Activated CD4-positive, CD25-positive, alpha-beta regulatory T cell treated with anti-CD3 and anti-CD28 coated beads, Interleukin-2, amount 50 U/mL, for 24 hours (primary cell): Measurements from ENCODE around the gene ENTPD8.

Experiments
- ATAC-seq, 2 donors: fragments of 150-1000 bp; cut with Tn5 transposase; one replicate each; pipeline ENCODE4 v1.10.0; 2021; ENCODE audit warnings: mild to moderate bottlenecking in 1 of 2, moderate library complexity in 1 of 2

Gene ENTPD8

DNA sequence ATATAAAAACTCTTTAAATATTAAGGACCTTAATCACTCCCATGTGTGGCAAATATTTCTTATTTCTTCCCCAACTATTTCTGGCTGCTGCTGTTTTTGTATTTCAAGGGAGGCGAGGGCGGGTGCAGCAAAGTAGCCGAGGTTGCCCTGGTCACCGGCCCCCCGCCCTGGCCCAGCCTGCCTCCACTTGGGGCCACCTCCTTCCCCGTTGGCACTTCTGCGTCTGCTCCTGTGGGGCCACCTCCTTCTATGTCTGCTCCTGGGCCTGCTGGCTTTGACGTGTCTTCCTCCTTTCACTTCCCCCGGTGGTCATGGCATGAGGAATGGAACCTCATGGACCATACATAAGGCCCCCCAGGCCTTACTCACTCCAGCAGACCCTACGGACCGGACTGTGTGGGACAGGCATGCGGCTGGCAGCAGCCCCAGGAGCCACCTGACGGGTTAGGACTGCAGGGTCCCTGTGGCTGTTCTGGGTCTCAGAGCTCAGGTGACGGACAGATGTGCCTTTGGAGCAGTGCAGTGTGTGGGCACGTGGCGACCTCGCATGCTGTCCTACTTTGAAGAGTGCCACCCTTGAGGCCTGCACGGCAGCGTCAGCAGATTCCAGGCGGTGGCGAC, 5.8 kb upstream of the ENTPD8 start:
- no peak for ATAC-seq

- no peak for ATAC-seq
Measured at GRCh38 chr9:137445930-137446431, 4.8 kb upstream of the ENTPD8 start.

- ATAC-seq, result peak; percentile 87 to 90
Measured at GRCh38 chr9:137445275-137445807, 4.2 kb upstream of the ENTPD8 start.

DNA sequence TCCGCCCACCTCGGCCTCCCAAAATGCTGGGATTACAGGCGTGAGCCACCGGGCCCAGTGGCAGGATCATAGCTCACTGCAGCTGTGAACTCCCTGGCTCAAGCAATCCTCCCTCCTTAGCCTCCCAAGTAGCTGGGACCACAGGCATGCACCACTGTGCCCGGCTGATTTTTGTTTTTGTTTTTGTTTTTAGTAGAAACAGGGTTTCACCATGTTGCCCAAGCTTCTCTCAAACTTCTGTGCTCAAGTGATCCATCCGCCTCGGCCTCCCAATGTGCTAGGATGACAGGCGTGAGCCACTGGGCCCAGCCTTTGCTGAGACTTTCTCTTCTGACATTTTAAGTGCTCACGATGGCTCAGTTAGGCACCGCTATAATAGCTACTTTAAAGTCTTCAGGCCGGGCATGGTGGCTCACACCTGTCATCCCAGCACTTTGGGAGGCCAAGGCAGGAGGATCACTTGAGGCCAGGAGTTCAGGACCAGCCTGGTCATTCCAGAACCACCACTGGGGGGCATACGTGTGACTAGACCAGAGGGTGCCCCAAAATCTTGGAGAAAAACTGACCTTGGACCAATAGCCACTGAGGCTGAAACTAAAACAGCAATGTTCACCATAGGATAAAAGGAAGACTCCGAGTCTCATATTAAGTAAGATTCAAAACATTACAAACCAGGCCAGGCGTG, 3.1 kb upstream of the ENTPD8 start:
- no peak for ATAC-seq

DNA sequence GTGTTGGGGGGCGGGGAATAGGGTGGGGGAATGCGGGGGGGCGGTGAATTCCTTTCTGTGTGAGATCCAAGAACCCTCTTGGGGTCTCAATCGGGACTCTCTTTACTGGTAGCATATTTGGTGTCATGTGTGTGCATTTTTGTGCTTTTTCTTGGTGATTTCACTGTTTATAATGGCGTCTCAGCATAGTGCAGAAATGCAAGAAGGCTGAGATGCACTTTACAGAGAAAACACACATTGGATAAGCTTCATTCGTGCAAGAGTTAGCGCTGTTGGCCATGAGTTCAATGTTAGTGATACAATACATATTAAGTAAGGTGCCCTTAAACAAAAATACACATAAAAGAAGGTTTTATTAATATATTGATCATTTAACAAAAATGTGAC, 771 bp upstream of the ENTPD8 start:
- ATAC-seq, result no peak

DNA sequence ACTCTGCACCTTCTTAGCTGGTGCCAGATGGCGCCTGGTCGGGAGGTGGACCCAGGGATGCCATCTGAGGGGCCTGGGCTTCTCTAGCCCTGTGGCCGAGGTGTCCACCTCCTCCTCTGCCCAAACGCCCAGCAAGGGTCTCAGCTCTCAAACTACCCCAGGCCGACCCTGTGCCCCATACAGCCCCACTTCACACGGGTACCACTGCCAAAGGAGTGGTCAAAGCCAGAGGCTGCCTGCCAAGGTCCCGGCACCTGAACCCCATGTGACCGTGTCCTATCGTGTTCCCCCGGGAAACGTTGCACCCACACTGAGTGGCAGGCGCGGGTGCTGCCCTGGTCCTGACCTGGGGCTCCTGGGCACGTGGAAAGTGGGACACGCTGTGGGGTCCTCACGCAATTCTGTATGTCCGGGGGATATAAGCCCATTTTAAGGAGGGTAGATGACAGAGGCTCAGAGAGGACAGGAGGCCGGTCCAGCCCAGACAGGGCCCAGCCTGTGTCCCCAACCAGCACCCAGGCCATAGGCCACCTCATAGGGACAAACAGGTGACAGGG, 1.9 kb downstream of the ENTPD8 start:
- ATAC-seq, result no peak

GRCh38 chr9:137438591-137439157, 2.5 kb downstream of the ENTPD8 start:
- ATAC-seq, result no peak

- ATAC-seq, result no peak
Measured at GRCh38 chr9:137437691-137438590, 3.2 kb downstream of the ENTPD8 start.

GRCh38 chr9:137436761-137437600, 4.2 kb downstream of the ENTPD8 start:
- ATAC-seq, result no peak

- ATAC-seq, result no peak
Measured at GRCh38 chr9:137435980-137436760, 5.0 kb downstream of the ENTPD8 start.

GRCh38 chr9:137435381-137435891, 5.7 kb downstream of the ENTPD8 start:
- no peak for ATAC-seq

DNA sequence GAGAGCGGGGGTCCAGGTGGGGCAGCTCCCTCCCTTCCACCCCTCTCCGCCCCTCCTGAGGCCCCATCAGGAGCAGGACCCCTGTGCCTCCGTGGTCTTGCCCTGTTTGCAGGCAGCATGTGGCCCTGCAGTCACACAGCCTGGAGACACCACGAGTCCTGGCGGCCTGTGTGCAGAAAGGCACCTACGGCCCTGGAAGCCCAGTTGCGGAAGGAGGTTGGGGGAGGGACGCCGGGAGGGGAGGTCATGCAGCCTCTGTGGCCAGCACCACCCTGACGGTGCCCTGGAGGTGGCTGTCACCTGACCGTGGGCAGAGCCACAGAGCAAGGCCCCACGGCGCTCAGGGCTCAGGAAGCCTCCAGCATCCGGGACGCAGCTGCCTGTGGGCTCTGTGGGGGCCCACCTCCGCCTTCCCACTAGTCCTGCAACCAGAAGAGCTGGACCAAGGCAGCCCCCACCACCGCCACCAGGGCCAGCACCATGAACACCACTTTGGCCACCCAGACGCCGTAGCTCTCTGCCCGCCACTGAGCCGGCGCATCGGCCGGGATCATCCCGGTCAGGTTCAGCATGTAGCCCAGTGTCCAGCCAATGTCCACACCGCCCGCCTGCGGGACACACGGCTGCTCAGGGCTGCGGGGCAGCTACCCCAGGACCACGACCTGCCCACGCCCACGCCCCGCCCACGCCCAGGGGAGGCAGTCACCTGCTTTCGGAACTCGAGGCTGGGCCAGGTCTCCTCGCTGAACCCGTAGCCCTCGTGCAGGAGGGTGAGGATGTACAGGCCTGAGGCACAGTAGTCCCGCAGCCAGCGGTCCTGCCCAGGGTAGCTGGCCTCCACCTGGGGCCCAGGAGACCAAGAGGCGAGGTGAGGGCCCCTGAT, 6.4 kb downstream of the ENTPD8 start:
- no peak for ATAC-seq

GRCh38 chr9:137433916-137434431, 7.2 kb downstream of the ENTPD8 start:
- no peak for ATAC-seq

- ATAC-seq, result no peak
Measured at GRCh38 chr9:137433349-137433915, 7.7 kb downstream of the ENTPD8 start.

GRCh38 chr9:137432687-137433348, 8.3 kb downstream of the ENTPD8 start:
- ATAC-seq, result no peak

DNA sequence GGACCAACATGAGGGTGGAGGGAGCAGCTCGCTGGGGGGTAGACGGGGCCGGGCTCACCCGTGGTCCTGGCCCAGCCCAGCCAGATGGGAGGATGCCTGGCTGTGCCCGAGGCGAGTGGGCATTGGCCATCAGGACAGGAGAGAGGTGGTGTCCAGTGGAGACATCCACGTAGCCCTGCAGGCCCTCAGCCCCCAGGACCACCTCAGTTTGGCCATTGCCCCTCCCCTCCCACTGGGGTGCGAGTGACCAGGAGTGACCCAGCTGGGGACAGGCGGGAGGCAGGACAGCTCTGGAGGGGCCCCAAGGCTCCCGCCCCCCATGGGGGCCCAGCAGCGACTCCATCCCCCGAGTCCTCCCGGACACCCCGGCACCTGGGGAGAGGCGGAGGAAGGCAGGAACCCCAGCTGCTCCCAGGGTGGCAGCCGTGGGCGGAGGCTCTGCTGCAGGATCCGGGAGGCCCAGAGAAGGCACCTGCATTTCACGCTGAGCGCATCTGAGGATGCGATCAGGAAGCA, 9.7 kb downstream of the ENTPD8 start:
- ATAC-seq, result no peak

GRCh38 chr9:137430723-137431415, 10.3 kb downstream of the ENTPD8 start:
- no peak for ATAC-seq
